Thyroid gland (tissue), 4 donors: ENCODE measurements around the gene SCN8A.

Source experiments
- CTCF ChIP-seq, 6 experiments: fragments of 200-600 bp in 3 of 6; fragments of 450-650 bp in 3 of 6; sonication (generic) in 3 of 6; IDR thresholded peaks; one replicate each; pipeline ENCODE4 v1.5.1; 2016 to 2019; ENCODE audit warnings: antibody characterized with exemption in 6 of 6, mild to moderate bottlenecking in 2 of 6, inconsistent platforms in 1 of 6, moderate library complexity in 1 of 6
- POLR2A ChIP-seq, 2 donors: fragments of 450-650 bp; IDR thresholded peaks; one replicate each; pipeline ENCODE4 v1.6.1; 2017; ENCODE audit warnings: antibody characterized with exemption in 2 of 2, mild to moderate bottlenecking in 2 of 2, moderate library complexity in 1 of 2

GRCh38 chr12:51744235-51744634, 153.2 kb downstream of the SCN8A start:
- TF ChIP-seq CTCF (IDR thresholded peaks at IDR 0.05) (no peak), POLR2A (IDR thresholded peaks at IDR 0.05) (no peak)
